ENCODE data around the gene CPE. TPM values are rescaled to one million over a fixed set of nuclear protein-coding genes. Genes with fewer than 3 reads are reported as not detected.

The CPE gene
- total RNA-seq, 1 experiment from 2014 or later, result 0.92 TPM

DNA sequence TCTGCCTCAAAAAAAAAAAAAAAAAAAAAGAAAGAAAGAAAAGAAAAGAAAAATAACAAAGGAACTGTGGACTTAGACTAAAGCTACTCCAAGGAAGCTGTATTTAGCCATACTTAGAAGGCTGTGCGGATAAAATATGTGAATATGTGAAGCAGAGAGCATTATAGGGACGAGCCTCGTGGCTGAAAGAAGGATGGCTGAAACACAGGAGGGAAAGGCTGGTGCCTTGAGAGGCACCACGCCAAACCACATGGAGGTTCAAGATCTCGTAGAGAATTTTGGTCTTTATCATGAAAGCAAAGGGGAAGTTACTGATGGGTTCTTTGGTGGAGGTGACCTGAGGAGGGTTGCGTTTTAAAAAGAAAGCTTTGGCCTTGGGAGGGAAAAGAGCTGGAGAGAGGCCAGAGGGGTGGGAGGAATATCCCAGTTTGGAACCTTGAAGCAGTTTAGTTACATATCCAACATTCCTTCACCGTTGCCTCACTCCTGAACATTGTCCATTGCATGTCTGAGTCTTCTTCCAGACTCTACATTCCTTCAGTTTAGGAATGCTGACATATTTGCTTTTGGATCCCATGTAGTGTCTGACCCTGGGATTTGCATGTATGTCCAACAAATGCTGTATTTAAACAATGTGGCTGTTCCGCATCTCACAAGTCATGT is 82.5 kb downstream of the CPE start:
- in situ Hi-C loops (cut with HindIII; ENCODE audit: low pct_unique_long_range_greater_than_20kb, low sequenced_read_pairs) (no loop called here), intact Hi-C loops (cut with micrococcal nuclease; ENCODE audit: unreplicated experiment) (no loop called here)
- H3K27me3 ChIP-seq (ENCODE audit: control insufficient read depth, insufficient read depth, low read length), result no peaks in the 10 kb centered on the region
- TF ChIP-seq SIN3A (IDR thresholded peaks at IDR 0.05; ENCODE audit: borderline replicate concordance, insufficient read depth, low read depth, low read length) (no peak), TCF7L2 (IDR thresholded peaks at IDR 0.05; ENCODE audit: low read depth, low read length) (no peak), POLR2AphosphoS5 (IDR thresholded peaks at IDR 0.05; ENCODE audit: low read depth, low read length) (no peak)
- TF ChIP-seq, protein P1, sequence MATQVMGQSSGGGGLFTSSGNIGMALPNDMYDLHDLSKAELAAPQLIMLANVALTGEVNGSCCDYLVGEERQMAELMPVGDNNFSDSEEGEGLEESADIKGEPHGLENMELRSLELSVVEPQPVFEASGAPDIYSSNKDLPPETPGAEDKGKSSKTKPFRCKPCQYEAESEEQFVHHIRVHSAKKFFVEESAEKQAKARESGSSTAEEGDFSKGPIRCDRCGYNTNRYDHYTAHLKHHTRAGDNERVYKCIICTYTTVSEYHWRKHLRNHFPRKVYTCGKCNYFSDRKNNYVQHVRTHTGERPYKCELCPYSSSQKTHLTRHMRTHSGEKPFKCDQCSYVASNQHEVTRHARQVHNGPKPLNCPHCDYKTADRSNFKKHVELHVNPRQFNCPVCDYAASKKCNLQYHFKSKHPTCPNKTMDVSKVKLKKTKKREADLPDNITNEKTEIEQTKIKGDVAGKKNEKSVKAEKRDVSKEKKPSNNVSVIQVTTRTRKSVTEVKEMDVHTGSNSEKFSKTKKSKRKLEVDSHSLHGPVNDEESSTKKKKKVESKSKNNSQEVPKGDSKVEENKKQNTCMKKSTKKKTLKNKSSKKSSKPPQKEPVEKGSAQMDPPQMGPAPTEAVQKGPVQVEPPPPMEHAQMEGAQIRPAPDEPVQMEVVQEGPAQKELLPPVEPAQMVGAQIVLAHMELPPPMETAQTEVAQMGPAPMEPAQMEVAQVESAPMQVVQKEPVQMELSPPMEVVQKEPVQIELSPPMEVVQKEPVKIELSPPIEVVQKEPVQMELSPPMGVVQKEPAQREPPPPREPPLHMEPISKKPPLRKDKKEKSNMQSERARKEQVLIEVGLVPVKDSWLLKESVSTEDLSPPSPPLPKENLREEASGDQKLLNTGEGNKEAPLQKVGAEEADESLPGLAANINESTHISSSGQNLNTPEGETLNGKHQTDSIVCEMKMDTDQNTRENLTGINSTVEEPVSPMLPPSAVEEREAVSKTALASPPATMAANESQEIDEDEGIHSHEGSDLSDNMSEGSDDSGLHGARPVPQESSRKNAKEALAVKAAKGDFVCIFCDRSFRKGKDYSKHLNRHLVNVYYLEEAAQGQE (IDR thresholded peaks at IDR 0.05; ENCODE audit: insufficient read depth in 1 of 2, low read depth in 2 of 2, low read length in 1 of 2), result no peak
- TF ChIP-seq, protein P2, sequence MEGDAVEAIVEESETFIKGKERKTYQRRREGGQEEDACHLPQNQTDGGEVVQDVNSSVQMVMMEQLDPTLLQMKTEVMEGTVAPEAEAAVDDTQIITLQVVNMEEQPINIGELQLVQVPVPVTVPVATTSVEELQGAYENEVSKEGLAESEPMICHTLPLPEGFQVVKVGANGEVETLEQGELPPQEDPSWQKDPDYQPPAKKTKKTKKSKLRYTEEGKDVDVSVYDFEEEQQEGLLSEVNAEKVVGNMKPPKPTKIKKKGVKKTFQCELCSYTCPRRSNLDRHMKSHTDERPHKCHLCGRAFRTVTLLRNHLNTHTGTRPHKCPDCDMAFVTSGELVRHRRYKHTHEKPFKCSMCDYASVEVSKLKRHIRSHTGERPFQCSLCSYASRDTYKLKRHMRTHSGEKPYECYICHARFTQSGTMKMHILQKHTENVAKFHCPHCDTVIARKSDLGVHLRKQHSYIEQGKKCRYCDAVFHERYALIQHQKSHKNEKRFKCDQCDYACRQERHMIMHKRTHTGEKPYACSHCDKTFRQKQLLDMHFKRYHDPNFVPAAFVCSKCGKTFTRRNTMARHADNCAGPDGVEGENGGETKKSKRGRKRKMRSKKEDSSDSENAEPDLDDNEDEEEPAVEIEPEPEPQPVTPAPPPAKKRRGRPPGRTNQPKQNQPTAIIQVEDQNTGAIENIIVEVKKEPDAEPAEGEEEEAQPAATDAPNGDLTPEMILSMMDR (IDR thresholded peaks at IDR 0.05), result no peak
- H3K4me3 ChIP-seq (ENCODE audit: low read depth in 2 of 2, low read length in 2 of 2), result no peak overlapping the region
- H3K9me3 ChIP-seq (ENCODE audit: control insufficient read depth, insufficient read depth, low read depth, low read length), result no peaks in the 10 kb centered on the region
- DNase-seq (ENCODE audit: low read depth, low spot score) (no peak), ATAC-seq (no peak)
- no peaks in the 10 kb centered on the region for H3K4me1 ChIP-seq (ENCODE audit: control insufficient read depth, insufficient read depth, low read length)
- no TSS peak for BruUV-seq (replicated peaks)
- no peaks in the 10 kb centered on the region; the same call in 1 of the 2 replicates for H3K36me3 ChIP-seq (ENCODE audit: control insufficient read depth, insufficient read depth, low read length)
- POLR2A ChIA-PET, result no interaction called here
- H3K27ac ChIP-seq (ENCODE audit: low read length), result no peak overlapping the region
- CTCF ChIA-PET, result interaction anchor here (0.6 kb wide), 1 partner anchor 105 kb away, joined by 3 read pairs; no protein-coding TSS in a partner anchor

DNA sequence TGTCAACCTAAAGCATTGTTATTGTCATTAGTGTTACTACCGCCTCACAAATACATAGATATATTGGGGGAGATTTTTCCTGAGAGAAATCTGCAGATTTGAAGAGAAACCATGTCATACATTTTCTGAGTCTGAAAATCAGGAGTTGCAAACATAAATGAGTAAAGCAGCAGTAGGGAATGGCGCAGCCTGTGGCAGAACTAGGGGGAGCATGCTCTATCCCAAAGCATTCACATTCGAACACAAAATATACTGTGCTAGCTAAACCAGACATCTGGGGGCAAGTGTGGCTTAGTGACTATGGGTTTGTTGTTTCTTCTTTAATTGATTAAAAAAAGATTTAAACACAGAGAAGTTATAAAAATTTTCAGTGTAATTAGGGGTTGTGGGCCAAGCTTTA is 83.2 kb downstream of the CPE start:
- Histone ChIP-seq H3K9me3 (ENCODE audit: control insufficient read depth, insufficient read depth, low read depth, low read length) (no peaks in the 10 kb centered on the region), H3K27ac (ENCODE audit: low read length) (no peak overlapping the region), H3K36me3 (ENCODE audit: control insufficient read depth, insufficient read depth, low read length) (no peaks in the 10 kb centered on the region; the same call in 1 of the 2 replicates), H3K27me3 (ENCODE audit: control insufficient read depth, insufficient read depth, low read length) (no peaks in the 10 kb centered on the region), H3K4me1 (ENCODE audit: control insufficient read depth, insufficient read depth, low read length) (no peaks in the 10 kb centered on the region), H3K4me3 (ENCODE audit: low read depth in 2 of 2, low read length in 2 of 2) (no peak overlapping the region)
- CTCF ChIA-PET, result interaction anchor here (0.6 kb wide), 1 partner anchor 105 kb away, joined by 3 read pairs; no protein-coding TSS in a partner anchor
- POLR2A ChIA-PET, result no interaction called here
- intact Hi-C loops (cut with micrococcal nuclease; ENCODE audit: unreplicated experiment) (no loop called here), in situ Hi-C loops (cut with HindIII; ENCODE audit: low pct_unique_long_range_greater_than_20kb, low sequenced_read_pairs) (no loop called here)
- no TSS peak for BruUV-seq (replicated peaks)
- ATAC-seq, result no peak
- DNase-seq (ENCODE audit: low read depth, low spot score), result no peak
- TF ChIP-seq POLR2AphosphoS5 (IDR thresholded peaks at IDR 0.05; ENCODE audit: low read depth, low read length), result no peak
- no peak for TF ChIP-seq SIN3A (IDR thresholded peaks at IDR 0.05; ENCODE audit: borderline replicate concordance, insufficient read depth, low read depth, low read length)
- no peak for TF ChIP-seq TCF7L2 (IDR thresholded peaks at IDR 0.05; ENCODE audit: low read depth, low read length)
- TF ChIP-seq, protein P2 (IDR thresholded peaks at IDR 0.05), result no peak
- TF ChIP-seq, protein P1 (IDR thresholded peaks at IDR 0.05; ENCODE audit: insufficient read depth in 1 of 2, low read depth in 2 of 2, low read length in 1 of 2), result no peak

All from Panc1 (cell line).